ENCODE data around the gene JAKMIP1. TPM values are rescaled to one million over a fixed set of nuclear protein-coding genes. Genes with fewer than 3 reads are reported as not detected.

Gene JAKMIP1
- total RNA-seq, 1 donor from 2014 or later: 0.89 TPM

DNA sequence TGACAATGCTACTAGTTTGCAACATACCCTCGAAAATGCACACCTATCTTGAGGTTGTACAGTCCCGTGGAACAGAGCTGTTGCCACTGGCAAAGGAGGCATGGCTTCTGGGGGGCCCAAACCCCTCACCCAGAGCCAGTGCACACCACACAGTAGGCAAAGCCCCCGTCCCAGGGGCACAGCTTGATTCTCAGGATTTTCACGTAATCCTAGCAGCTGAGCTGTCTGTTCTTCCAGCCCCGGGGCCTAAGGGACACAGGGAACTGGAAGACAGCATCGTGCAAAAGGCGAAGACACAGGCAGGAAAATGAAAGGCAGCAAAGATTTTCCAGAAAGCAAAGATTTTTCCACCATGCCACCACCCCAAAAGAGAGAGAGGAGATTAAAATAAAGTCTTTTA is 77.2 kb downstream of the JAKMIP1 start:
- H3K27ac Mint-ChIP-seq: no peak overlapping the region
- no peaks in the 10 kb centered on the region for H3K4me1 Mint-ChIP-seq (ENCODE audit: low read depth)
- TF ChIP-seq, protein P1, sequence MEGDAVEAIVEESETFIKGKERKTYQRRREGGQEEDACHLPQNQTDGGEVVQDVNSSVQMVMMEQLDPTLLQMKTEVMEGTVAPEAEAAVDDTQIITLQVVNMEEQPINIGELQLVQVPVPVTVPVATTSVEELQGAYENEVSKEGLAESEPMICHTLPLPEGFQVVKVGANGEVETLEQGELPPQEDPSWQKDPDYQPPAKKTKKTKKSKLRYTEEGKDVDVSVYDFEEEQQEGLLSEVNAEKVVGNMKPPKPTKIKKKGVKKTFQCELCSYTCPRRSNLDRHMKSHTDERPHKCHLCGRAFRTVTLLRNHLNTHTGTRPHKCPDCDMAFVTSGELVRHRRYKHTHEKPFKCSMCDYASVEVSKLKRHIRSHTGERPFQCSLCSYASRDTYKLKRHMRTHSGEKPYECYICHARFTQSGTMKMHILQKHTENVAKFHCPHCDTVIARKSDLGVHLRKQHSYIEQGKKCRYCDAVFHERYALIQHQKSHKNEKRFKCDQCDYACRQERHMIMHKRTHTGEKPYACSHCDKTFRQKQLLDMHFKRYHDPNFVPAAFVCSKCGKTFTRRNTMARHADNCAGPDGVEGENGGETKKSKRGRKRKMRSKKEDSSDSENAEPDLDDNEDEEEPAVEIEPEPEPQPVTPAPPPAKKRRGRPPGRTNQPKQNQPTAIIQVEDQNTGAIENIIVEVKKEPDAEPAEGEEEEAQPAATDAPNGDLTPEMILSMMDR (IDR thresholded peaks at IDR 0.05; ENCODE audit: unreplicated experiment): no peak
- H3K4me3 Mint-ChIP-seq (ENCODE audit: low read depth): no peak overlapping the region
- no peaks in the 10 kb centered on the region for H3K9me3 Mint-ChIP-seq (ENCODE audit: low read depth)
- no peak for DNase-seq (ENCODE audit: low spot score, unreplicated experiment)
- peaks cover 14% of the 10 kb centered on the region for H3K27me3 Mint-ChIP-seq
- H3K36me3 Mint-ChIP-seq (ENCODE audit: insufficient read depth): no peaks in the 10 kb centered on the region

DNA sequence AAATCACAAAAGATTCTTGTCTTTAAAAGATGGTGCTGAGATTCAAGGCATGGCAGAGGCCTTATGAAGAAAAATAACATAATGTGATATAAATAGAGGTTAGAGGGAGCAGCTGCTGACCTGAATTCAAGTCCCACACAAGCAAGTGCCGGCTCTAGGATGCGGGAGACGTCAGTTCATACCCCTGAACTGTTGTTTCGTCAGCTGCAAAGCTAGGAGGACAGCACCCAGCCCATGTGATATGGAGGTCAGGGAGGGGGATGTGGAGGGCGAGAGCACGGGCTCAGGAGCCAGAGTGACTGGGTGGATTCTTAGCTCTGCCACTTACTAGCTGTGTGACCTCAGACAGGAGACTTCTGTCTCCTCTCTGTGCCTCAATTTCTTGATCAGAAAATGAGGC is 77.9 kb downstream of the JAKMIP1 start:
- TF ChIP-seq, protein P1 (IDR thresholded peaks at IDR 0.05; ENCODE audit: unreplicated experiment): no peak
- H3K36me3 Mint-ChIP-seq (ENCODE audit: insufficient read depth): no peaks in the 10 kb centered on the region
- H3K4me1 Mint-ChIP-seq (ENCODE audit: low read depth): no peaks in the 10 kb centered on the region
- H3K4me3 Mint-ChIP-seq (ENCODE audit: low read depth): no peak overlapping the region
- H3K27me3 Mint-ChIP-seq: peaks cover 15% of the 10 kb centered on the region
- H3K27ac Mint-ChIP-seq: no peak overlapping the region
- DNase-seq (ENCODE audit: low spot score, unreplicated experiment): no peak
- H3K9me3 Mint-ChIP-seq (ENCODE audit: low read depth): no peaks in the 10 kb centered on the region

DNA sequence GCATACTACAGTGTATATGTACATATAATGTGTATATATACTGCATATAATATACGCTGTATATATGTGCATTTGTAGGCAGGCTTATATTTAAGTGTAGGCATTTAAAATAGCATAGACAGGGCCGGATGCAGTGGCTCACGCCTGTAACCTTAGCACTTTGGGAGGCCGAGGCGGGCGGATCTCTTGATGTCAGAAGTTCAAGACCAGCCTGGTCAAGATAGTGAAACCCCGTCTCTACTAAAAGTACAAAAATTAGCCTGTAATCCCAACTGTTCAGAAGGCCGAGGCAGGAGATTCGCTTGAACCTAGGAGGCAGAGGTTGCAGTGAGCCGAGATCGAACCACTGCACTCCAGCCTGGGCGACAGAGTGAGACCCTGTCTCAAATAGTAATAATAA is 78.4 kb downstream of the JAKMIP1 start:
- H3K27me3 Mint-ChIP-seq: peaks cover 19% of the 10 kb centered on the region
- H3K4me3 Mint-ChIP-seq (ENCODE audit: low read depth): no peak overlapping the region

DNA sequence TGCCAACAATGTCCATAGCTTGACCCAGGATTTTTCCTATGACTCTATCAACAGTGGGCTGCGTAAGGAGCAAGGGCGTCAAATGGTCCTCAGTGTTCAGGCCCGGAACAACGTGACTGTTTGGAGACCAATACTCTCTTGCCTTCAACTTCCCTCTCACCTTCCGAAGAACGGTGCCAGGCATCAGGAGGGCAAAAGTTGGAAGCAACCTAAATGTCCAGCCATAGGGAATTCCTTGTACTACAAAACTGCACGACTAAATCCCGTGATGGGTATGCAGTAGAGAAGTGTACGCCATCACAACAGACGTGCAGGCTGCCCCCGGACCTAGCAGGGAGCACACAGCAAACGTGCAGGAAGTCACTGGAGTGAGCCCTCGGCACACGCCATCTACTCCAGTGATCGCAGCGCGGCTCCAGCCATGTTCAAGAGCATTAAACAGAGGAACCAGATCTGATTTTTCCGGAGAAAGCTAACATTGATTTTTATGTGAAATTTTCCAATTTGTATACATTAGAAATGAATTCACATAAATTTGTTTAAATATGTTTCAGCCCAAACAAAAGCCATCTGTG is 79.0 kb downstream of the JAKMIP1 start:
- Mint-ChIP-seq H3K27ac (no peak overlapping the region), H3K4me3 (ENCODE audit: low read depth) (no peak overlapping the region), H3K27me3 (peaks cover 25% of the 10 kb centered on the region), H3K4me1 (ENCODE audit: low read depth) (no peaks in the 10 kb centered on the region), H3K9me3 (ENCODE audit: low read depth) (no peaks in the 10 kb centered on the region), H3K36me3 (ENCODE audit: insufficient read depth) (no peaks in the 10 kb centered on the region)
- no peak for DNase-seq (ENCODE audit: low spot score, unreplicated experiment)
- TF ChIP-seq, protein P1 (IDR thresholded peaks at IDR 0.05; ENCODE audit: unreplicated experiment): no peak

More for the DNA sequence above, 78.4 kb downstream of the JAKMIP1 start:
- H3K36me3 Mint-ChIP-seq (ENCODE audit: insufficient read depth): no peaks in the 10 kb centered on the region
- no peak overlapping the region for H3K27ac Mint-ChIP-seq
- TF ChIP-seq, protein P1 (IDR thresholded peaks at IDR 0.05; ENCODE audit: unreplicated experiment): no peak
- no peaks in the 10 kb centered on the region for H3K9me3 Mint-ChIP-seq (ENCODE audit: low read depth)
- H3K4me1 Mint-ChIP-seq (ENCODE audit: low read depth): no peaks in the 10 kb centered on the region
- DNase-seq (ENCODE audit: low spot score, unreplicated experiment): no peak

DNA sequence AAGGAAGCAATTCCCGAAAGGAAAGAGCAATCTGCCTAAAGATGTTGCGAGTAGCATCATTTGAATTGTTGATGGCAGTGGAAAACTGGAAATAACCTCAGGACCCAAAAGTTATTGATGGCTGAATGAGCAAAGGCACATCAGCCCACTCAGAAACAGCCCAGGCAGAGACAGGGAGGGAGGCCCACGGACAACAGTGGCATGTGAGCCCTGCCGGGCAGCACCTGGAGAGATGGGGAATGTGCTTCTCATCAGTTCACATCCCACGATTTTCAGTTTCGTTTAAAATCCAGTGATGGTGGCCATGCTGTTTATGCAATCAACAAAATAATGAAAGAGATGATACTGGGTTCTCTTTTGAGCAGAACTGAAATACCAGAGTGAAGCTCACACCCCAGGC is 80.0 kb downstream of the JAKMIP1 start:
- TF ChIP-seq, protein P1 (IDR thresholded peaks at IDR 0.05; ENCODE audit: unreplicated experiment): no peak
- Mint-ChIP-seq H3K4me3 (ENCODE audit: low read depth) (no peak overlapping the region), H3K36me3 (ENCODE audit: insufficient read depth) (no peaks in the 10 kb centered on the region), H3K9me3 (ENCODE audit: low read depth) (no peaks in the 10 kb centered on the region), H3K27ac (no peak overlapping the region), H3K27me3 (peaks cover 27% of the 10 kb centered on the region), H3K4me1 (ENCODE audit: low read depth) (no peaks in the 10 kb centered on the region)
- DNase-seq (ENCODE audit: low spot score, unreplicated experiment): no peak

Data from progenitor cell of endocrine pancreas (in vitro differentiated cells).